Endothelial cell of hepatic sinusoid (primary cell): Measurements from ENCODE around the gene PCDHA1.
"Not testable (repeated sequence)": the region's sequence is repeated elsewhere in the genome, so short reads cannot be mapped to it uniquely, and the experiment has no call there.

Experiments used
- in situ Hi-C: cut with HindIII; loops from 2 replicates; pipeline ENCODE4 v1.10.0; 2017; ENCODE audit warnings: low sequenced_read_pairs

Gene PCDHA1

GRCh38 chr5:140808241-140808888, 22.4 kb downstream of the PCDHA1 start:
- in situ Hi-C loops = not testable (repeated sequence)

- in situ Hi-C loops = no loop called here
Measured at GRCh38 chr5:140808889-140809291, 22.9 kb downstream of the PCDHA1 start.

DNA sequence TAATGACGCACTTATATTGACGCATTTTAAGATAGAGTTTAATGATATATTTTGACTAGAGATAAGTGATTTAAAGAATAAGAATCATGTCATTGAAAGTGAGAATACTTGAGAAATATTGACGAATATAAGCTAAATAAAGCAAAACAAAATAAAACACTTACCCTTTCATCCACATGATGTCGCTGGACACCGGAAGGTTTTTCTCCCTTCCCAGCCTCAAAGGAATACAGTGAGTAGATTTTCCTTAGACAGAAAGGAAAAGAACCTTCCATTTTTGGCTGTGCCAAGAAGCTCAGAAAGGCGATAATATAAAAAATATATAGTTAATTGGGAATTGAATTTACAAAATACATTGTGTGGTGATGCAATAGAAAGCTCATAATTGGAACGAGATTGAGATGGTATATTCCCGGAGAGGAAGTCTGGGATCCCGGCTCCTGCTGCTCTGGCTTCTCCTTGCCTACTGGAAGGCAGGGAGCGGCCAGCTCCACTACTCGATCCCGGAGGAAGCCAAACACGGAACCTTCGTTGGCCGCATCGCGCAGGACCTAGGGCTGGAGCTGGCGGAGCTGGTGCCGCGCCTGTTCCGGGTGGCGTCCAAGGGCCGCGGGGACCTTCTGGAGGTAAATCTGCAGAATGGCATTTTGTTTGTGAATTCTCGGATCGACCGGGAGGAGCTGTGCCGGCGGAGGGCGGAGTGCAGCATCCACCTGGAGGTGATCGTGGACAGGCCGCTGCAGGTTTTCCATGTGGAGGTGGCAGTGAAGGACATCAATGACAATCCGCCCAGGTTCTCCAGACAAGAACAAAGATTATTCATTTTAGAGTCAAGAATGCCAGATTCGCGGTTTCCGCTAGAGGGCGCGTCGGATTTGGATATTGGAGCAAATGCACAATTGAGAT, 35.7 kb downstream of the PCDHA1 start, which contains the start of gene PCDHA5:
PCDHA5 (plus strand) TSS at position 239 of the 906 bp plus-strand sequence.
- in situ Hi-C loops = no loop called here

DNA sequence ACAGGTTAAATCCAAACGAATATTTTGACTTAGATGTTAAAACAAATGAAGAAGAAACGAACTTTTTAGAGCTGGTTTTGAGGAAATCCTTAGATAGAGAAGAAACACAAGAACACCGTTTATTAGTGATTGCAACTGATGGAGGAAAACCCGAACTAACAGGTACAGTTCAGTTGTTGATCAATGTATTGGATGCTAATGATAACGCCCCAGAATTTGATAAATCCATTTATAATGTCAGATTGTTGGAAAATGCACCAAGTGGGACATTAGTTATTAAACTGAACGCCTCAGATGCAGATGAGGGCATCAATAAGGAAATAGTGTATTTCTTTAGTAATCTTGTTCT, 36.3 kb downstream of the PCDHA1 start:
- in situ Hi-C loops = no loop called here

GRCh38 chr5:140822969-140823368, 37.0 kb downstream of the PCDHA1 start:
- in situ Hi-C loops = not testable (repeated sequence)

- in situ Hi-C loops = no loop called here
Measured at GRCh38 chr5:140823475-140823874, 37.5 kb downstream of the PCDHA1 start.

GRCh38 chr5:140827704-140828361, 41.9 kb downstream of the PCDHA1 start, which contains the start of gene PCDHA6:
Gene PCDHA6 (plus strand): TSS chr5:140827960. CDS start chr5:140828092, 132 bp downstream.
- in situ Hi-C loops = no loop called here

DNA sequence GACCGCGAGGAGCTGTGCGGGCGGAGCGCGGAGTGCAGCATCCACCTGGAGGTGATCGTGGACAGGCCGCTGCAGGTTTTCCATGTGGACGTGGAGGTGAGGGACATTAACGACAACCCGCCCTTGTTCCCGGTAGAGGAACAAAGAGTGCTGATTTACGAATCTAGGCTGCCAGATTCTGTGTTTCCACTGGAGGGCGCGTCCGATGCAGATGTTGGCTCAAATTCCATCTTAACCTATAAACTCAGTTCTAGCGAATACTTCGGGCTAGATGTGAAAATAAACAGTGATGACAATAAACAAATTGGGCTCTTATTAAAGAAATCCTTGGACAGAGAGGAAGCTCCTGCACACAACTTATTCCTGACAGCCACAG, 42.4 kb downstream of the PCDHA1 start:
- in situ Hi-C loops = no loop called here

GRCh38 chr5:140829511-140830501, 43.9 kb downstream of the PCDHA1 start:
- in situ Hi-C loops = not testable (repeated sequence)

GRCh38 chr5:140833993-140834392, 48.1 kb downstream of the PCDHA1 start, which contains the start of gene PCDHA7:
Gene PCDHA7 (plus strand): TSS chr5:140834269. CDS start chr5:140834384, 115 bp downstream.
- in situ Hi-C loops = no loop called here

GRCh38 chr5:140834439-140835008, 48.6 kb downstream of the PCDHA1 start:
- in situ Hi-C loops = not testable (repeated sequence)

GRCh38 chr5:140835622-140836510, 49.9 kb downstream of the PCDHA1 start:
- in situ Hi-C loops = no loop called here

- in situ Hi-C loops = no loop called here
Measured at GRCh38 chr5:140840978-140841962, 55.3 kb downstream of the PCDHA1 start, which contains the start of gene PCDHA8. Gene PCDHA8 (plus strand): TSS chr5:140841187. CDS start chr5:140841322, 135 bp downstream.

DNA sequence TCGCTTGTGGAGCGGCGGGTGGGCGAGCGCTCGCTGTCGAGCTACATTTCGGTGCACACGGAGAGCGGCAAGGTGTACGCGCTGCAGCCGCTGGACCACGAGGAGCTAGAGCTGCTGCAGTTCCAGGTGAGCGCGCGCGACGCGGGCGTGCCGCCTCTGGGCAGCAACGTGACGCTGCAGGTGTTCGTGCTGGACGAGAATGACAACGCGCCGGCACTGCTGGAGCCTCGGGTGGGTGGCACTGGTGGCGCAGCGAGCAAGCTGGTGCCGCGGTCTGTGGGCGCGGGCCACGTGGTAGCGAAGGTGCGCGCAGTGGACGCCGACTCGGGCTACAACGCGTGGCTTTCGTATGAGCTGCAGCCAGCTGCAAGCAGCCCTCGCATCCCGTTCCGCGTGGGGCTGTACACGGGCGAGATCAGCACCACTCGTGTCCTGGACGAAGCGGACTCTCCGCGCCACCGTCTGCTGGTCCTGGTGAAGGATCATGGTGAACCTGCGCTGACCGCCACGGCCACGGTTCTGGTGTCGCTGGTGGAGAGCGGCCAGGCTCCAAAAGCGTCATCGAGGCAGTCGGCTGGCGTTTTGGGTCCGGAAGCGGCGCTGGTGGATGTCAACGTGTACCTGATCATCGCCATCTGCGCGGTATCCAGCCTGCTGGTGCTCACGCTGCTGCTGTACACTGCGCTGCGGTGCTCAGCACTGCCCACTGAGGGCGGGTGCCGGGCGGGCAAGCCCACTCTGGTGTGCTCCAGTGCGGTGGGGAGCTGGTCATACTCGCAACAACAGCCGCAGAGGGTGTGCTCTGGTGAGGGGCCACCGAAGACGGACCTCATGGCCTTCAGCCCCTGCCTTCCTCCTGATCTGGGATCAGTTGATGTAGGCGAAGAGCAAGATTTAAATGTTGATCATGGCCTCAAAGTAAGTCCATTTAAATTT, 57.1 kb downstream of the PCDHA1 start:
- in situ Hi-C loops = no loop called here

DNA sequence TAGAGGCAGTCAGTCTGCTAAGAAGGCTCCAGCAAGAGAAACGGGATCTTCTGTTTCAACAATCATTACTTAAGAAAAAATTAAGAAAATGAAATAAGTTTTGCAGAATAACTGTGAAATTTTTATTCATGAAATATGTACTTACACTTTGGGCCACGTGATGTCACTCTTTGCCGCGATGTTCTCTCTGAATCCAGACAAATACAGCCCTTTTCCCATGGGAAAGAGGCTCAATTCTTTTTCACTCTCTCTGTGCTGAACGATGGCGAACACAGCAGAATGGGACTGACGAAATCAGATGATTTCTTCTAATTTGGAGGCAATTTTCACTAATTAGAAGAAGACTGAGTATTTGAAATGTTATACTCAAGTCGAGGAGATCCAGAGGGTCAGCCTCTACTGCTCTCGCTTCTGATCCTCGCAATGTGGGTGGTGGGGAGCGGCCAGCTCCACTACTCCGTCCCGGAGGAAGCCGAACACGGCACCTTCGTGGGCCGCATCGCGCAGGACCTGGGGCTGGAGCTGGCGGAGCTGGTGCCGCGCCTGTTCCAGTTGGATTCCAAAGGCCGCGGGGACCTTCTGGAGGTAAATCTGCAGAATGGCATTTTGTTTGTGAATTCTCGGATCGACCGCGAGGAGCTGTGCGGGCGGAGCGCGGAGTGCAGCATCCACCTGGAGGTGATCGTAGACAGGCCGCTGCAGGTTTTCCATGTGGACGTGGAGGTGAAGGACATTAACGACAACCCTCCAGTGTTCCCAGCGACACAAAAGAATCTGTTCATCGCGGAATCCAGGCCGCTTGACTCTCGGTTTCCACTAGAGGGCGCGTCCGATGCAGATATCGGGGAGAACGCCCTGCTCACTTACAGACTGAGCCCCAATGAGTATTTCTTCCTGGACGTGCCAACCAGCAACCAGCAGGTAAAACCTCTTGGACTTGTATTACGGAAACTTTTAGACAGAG, 62.5 kb downstream of the PCDHA1 start, which contains the start of gene PCDHA9:
PCDHA9 (plus strand) TSS at position 244 of the 964 bp plus-strand sequence; CDS start at position 358, 114 bp downstream.
- in situ Hi-C loops = not testable (repeated sequence)
